ENCODE results near the gene UQCRC1. TPM values are rescaled to one million over a fixed set of nuclear protein-coding genes. Genes with fewer than 3 reads are reported as not detected.

The UQCRC1 gene
- total RNA-seq, 1 experiment from 2014 or later = 278 TPM

- H3K4me3 Mint-ChIP-seq (ENCODE audit: unreplicated experiment) = no peak overlapping the region
- CTCF ChIA-PET = no interaction called here
- Histone ChIP-seq H3K4me3 (ENCODE audit: low read depth, low read length) (no peak overlapping the region), H3K9me3 (no peaks in the 10 kb centered on the region), H3K4me1 (peaks cover 6% of the 10 kb centered on the region; the same call in 1 of the 2 replicates), H3K27me3 (replicated peaks; ENCODE audit: control insufficient read depth, insufficient read depth, low read length) (no peaks in the 10 kb centered on the region), H3K36me3 (ENCODE audit: control insufficient read depth, insufficient read depth, low read length) (peaks cover 4% of the 10 kb centered on the region)
- no TSS peak for BruUV-seq (replicated peaks)
- no peak overlapping the region for H3K27ac Mint-ChIP-seq (ENCODE audit: unreplicated experiment)
- H3K27me3 Mint-ChIP-seq (ENCODE audit: insufficient read depth, unreplicated experiment) = no peaks in the 10 kb centered on the region
- TF ChIP-seq, protein P1, sequence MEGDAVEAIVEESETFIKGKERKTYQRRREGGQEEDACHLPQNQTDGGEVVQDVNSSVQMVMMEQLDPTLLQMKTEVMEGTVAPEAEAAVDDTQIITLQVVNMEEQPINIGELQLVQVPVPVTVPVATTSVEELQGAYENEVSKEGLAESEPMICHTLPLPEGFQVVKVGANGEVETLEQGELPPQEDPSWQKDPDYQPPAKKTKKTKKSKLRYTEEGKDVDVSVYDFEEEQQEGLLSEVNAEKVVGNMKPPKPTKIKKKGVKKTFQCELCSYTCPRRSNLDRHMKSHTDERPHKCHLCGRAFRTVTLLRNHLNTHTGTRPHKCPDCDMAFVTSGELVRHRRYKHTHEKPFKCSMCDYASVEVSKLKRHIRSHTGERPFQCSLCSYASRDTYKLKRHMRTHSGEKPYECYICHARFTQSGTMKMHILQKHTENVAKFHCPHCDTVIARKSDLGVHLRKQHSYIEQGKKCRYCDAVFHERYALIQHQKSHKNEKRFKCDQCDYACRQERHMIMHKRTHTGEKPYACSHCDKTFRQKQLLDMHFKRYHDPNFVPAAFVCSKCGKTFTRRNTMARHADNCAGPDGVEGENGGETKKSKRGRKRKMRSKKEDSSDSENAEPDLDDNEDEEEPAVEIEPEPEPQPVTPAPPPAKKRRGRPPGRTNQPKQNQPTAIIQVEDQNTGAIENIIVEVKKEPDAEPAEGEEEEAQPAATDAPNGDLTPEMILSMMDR (IDR thresholded peaks at IDR 0.05; ENCODE audit: insufficient read depth in 1 of 2, low read depth in 1 of 2, low read length in 1 of 2, severe bottlenecking in 1 of 2, unreplicated experiment in 1 of 2) = no peak
- H3K9me3 Mint-ChIP-seq (ENCODE audit: unreplicated experiment) = no peaks in the 10 kb centered on the region
- intact Hi-C loops (cut with micrococcal nuclease; ENCODE audit: unreplicated experiment) = no loop called here
- H3K36me3 Mint-ChIP-seq (ENCODE audit: insufficient read depth, unreplicated experiment) = peaks cover 18% of the 10 kb centered on the region
- H3K4me1 Mint-ChIP-seq (ENCODE audit: low read depth, unreplicated experiment) = peaks cover 11% of the 10 kb centered on the region
- POLR2A ChIA-PET = no interaction called here
- no peak for DNase-seq
Observed at GRCh38 chr3:48629894-48630293, 20.4 kb upstream of the UQCRC1 start.

DNA sequence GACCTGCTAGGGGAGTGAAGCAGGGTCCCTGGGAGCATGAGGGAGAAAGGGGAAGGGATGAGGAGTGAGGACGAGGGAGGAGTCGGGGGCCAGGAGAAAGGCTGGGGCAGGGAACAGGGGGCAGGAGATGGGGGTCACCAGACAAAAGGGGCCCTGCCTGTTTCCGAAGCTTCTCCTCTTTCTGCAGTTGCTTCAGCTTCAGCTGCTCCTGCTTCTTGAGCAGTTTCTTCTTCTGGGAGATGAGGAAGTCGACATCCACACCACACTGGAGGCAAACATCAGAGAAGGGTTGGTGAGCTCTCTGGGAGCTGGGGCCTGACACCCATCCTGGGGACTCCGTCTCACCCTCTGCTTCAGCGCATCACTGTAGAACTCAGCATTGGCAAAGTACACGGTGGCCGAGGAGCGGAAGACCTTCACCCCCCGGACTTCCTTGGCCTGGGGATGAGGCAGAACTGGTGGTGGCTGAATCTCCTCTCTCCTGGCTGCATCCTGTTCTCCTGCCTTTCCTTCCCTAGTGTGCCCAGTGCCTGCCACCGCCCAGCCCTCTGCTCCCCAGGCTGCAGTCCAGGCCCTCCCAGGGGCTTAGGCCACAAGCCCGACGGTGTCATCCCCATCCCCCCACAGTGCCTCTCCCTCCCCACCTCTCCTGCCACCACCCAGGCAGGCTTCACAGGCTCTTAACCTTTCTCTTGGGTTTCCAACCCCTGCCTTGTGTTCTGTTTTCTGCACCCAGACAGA lies 19.0 kb upstream of the UQCRC1 start:
- H3K9me3 Mint-ChIP-seq (ENCODE audit: unreplicated experiment) = no peaks in the 10 kb centered on the region
- Histone ChIP-seq H3K36me3 (ENCODE audit: control insufficient read depth, insufficient read depth, low read length) (peaks cover 4% of the 10 kb centered on the region), H3K4me1 (no peaks in the 10 kb centered on the region), H3K27me3 (replicated peaks; ENCODE audit: control insufficient read depth, insufficient read depth, low read length) (no peaks in the 10 kb centered on the region), H3K9me3 (no peaks in the 10 kb centered on the region), H3K4me3 (ENCODE audit: low read depth, low read length) (no peak overlapping the region)
- H3K4me3 Mint-ChIP-seq (ENCODE audit: unreplicated experiment) = no peak overlapping the region
- DNase-seq = no peak
- ChIA-PET POLR2A (no interaction called here), CTCF (no interaction called here)
- intact Hi-C loops (cut with micrococcal nuclease; ENCODE audit: unreplicated experiment) = no loop called here
- TF ChIP-seq, protein P1 (IDR thresholded peaks at IDR 0.05; ENCODE audit: insufficient read depth in 1 of 2, low read depth in 1 of 2, low read length in 1 of 2, severe bottlenecking in 1 of 2, unreplicated experiment in 1 of 2) = no peak
- H3K27ac Mint-ChIP-seq (ENCODE audit: unreplicated experiment) = no peak overlapping the region
- peaks cover under 1% of the 10 kb centered on the region for H3K4me1 Mint-ChIP-seq (ENCODE audit: low read depth, unreplicated experiment)
- BruUV-seq (replicated peaks) = no TSS peak
- H3K36me3 Mint-ChIP-seq (ENCODE audit: insufficient read depth, unreplicated experiment) = peaks cover 16% of the 10 kb centered on the region
- H3K27me3 Mint-ChIP-seq (ENCODE audit: insufficient read depth, unreplicated experiment) = no peaks in the 10 kb centered on the region

GRCh38 chr3:48625600-48625999 lies 16.2 kb upstream of the UQCRC1 start:
- DNase-seq = no peak
- Histone ChIP-seq H3K9me3 (no peaks in the 10 kb centered on the region), H3K36me3 (ENCODE audit: control insufficient read depth, insufficient read depth, low read length) (peaks cover 6% of the 10 kb centered on the region), H3K4me1 (no peaks in the 10 kb centered on the region), H3K27me3 (replicated peaks; ENCODE audit: control insufficient read depth, insufficient read depth, low read length) (no peaks in the 10 kb centered on the region), H3K4me3 (ENCODE audit: low read depth, low read length) (no peak overlapping the region)
- no peak overlapping the region for H3K4me3 Mint-ChIP-seq (ENCODE audit: unreplicated experiment)
- CTCF ChIA-PET = no interaction called here
- intact Hi-C loops (cut with micrococcal nuclease; ENCODE audit: unreplicated experiment) = no loop called here
- no peaks in the 10 kb centered on the region for H3K4me1 Mint-ChIP-seq (ENCODE audit: low read depth, unreplicated experiment)
- no peak overlapping the region for H3K27ac Mint-ChIP-seq (ENCODE audit: unreplicated experiment)
- POLR2A ChIA-PET = no interaction called here
- no peaks in the 10 kb centered on the region for H3K9me3 Mint-ChIP-seq (ENCODE audit: unreplicated experiment)
- H3K36me3 Mint-ChIP-seq (ENCODE audit: insufficient read depth, unreplicated experiment) = peaks cover 28% of the 10 kb centered on the region
- TF ChIP-seq, protein P1 (IDR thresholded peaks at IDR 0.05; ENCODE audit: insufficient read depth in 1 of 2, low read depth in 1 of 2, low read length in 1 of 2, severe bottlenecking in 1 of 2, unreplicated experiment in 1 of 2) = no peak
- no peaks in the 10 kb centered on the region for H3K27me3 Mint-ChIP-seq (ENCODE audit: insufficient read depth, unreplicated experiment)
- no TSS peak for BruUV-seq (replicated peaks)

Measured in Caco-2 (cell line).